ENCODE measurements around the gene MSI2.

MSI2 gene

GRCh38 chr17:57420734-57421717 lies 164.7 kb downstream of the MSI2 start:
- peak; percentile 97 for DNase-seq

- no peak for DNase-seq
Observed at GRCh38 chr17:57422574-57423164, 166.3 kb downstream of the MSI2 start.

GRCh38 chr17:57423541-57423940 lies 167.2 kb downstream of the MSI2 start:
- no peak for DNase-seq

- no peak for DNase-seq
Observed at GRCh38 chr17:57424273-57424672, 167.9 kb downstream of the MSI2 start.

GRCh38 chr17:57424777-57425188 lies 168.5 kb downstream of the MSI2 start:
- DNase-seq: no peak

GRCh38 chr17:57425431-57425830 lies 169.1 kb downstream of the MSI2 start:
- peak; percentile 24 for DNase-seq

GRCh38 chr17:57425903-57426880 lies 169.9 kb downstream of the MSI2 start:
- no peak for DNase-seq

GRCh38 chr17:57429966-57430365 lies 173.6 kb downstream of the MSI2 start:
- no peak for DNase-seq

GRCh38 chr17:57431415-57431814 lies 175.1 kb downstream of the MSI2 start:
- no peak for DNase-seq

- DNase-seq: no peak
Observed at GRCh38 chr17:57432507-57433277, 176.4 kb downstream of the MSI2 start.

- DNase-seq: no peak
Observed at GRCh38 chr17:57433452-57433851, 177.1 kb downstream of the MSI2 start.

- no peak for DNase-seq
Observed at GRCh38 chr17:57434361-57434760, 178.0 kb downstream of the MSI2 start.

GRCh38 chr17:57436565-57436964 lies 180.2 kb downstream of the MSI2 start:
- DNase-seq: no peak

- no peak for DNase-seq
Observed at GRCh38 chr17:57438066-57438731, 181.9 kb downstream of the MSI2 start.

GRCh38 chr17:57439651-57440050 lies 183.3 kb downstream of the MSI2 start:
- no peak for DNase-seq

GRCh38 chr17:57440522-57441269 lies 184.4 kb downstream of the MSI2 start:
- DNase-seq: peak; percentile 37

- no peak for DNase-seq
Observed at GRCh38 chr17:57441270-57441600, 184.9 kb downstream of the MSI2 start.

- no peak for DNase-seq
Observed at GRCh38 chr17:57442401-57442823, 186.1 kb downstream of the MSI2 start.

- DNase-seq: no peak
Observed at GRCh38 chr17:57442914-57443571, 186.7 kb downstream of the MSI2 start.

GRCh38 chr17:57443781-57444180 lies 187.5 kb downstream of the MSI2 start:
- DNase-seq: no peak

Data from NCI-H1105 treated with DMSO at 0.1 percent for 48 hours (cell line).